ENCODE results near the gene GRAMD1A.
A peak's percentile ranks its signal among the peaks of the same experiment; 100 is the strongest.
"Not testable (repeated sequence)": the region's sequence is repeated elsewhere in the genome, so short reads cannot be mapped to it uniquely, and the experiment has no call there.

The GRAMD1A gene

DNA sequence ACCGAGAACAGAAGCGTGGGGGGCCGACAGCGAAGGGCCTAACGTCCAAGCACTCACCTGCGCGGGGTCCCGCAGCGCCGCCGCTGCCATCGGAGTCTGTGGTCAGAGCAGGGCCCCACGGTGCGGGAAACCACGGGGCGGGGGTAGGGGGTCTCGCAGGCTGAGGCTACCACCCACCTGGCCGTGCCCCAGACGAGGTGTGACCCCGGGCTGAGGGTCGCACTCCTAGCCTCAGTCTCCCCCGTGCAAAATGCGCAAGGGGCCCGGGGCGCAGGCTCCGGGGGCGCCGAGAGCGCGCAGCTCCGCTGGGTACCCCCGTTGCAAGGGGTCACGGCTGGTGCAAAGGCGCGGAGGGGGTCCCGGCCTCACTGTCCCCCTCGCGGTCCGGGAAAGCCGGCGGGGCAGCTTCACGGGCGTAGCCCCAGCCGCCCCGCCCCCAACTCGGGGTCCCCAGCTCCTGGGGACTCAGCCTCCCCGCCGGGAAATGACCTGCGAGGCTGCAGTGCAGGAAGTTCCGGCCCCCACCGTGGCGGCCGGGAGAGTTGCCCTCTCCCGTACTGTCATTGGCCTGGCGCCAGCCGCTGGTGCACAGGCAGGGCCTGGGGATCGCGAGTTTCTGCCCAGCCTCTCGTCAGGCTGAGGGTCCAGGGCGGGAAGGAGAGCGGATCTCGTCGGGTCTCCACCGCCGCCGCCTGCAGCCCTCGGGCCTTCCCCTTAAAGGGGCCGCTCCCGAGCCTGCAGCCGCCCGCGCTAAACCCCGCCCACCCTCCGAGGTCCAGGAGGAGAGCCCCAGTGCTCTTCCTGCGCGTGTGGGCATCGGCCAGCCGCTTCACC lies 36.3 kb upstream of the GRAMD1A start, which contains the start of gene ZNF792:
TSS of gene ZNF792 (minus strand) at position 657 of the 834 bp plus-strand sequence. CDS start at position 90, 567 bp downstream.
- H3K4me3 ChIP-seq (ENCODE audit: low read length in 2 of 2), result peak within 1 kb of the TSS; percentile 70 to 79
- H3K27me3 ChIP-seq (ENCODE audit: control insufficient read depth in 2 of 2, insufficient read depth in 2 of 2, low read length in 2 of 2), result no peaks in the 10 kb centered on the region
- H3K4me1 ChIP-seq (ENCODE audit: control insufficient read depth in 2 of 2, insufficient read depth in 2 of 2, low read length in 2 of 2), result peaks cover 6 to 9% of the 10 kb centered on the region in 2 donors
- H3K9ac ChIP-seq (ENCODE audit: low read depth in 1 of 2, low read length in 2 of 2), result peak within 1 kb of the TSS; percentile 70 to 81
- H3K27ac ChIP-seq (ENCODE audit: low read depth in 2 of 2, low read length in 2 of 2), result peak within 1 kb of the TSS; percentile 19 to 65
- H3K9me3 ChIP-seq (ENCODE audit: control insufficient read depth in 2 of 2, low read length in 2 of 2), result peaks cover 25 to 31% of the 10 kb centered on the region in 2 donors
- peaks cover 21 to 29% of the 10 kb centered on the region in 2 donors for H3K36me3 ChIP-seq (ENCODE audit: control insufficient read depth in 2 of 2, insufficient read depth in 2 of 2, low read length in 2 of 2)

DNA sequence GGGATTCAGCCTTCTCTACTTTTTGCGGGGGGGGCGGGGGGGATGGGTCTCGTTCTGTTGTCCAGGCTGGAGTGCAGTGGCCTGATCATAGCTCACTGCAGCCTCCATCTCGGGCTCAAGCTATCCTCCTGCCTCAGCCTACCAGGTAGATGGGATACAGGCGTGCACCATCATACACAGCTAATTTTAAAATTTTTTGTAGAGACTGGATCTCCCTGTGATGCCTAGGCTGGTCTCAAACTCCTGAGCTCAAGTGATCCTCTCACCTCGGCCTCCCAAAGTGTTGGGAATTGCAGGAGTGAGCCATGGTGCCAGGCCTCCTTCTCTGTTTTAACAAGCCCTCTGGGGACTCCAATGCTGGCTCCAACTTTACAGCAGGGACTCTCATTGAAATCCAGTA lies 35.5 kb upstream of the GRAMD1A start:
- Histone ChIP-seq H3K27me3 (ENCODE audit: control insufficient read depth in 2 of 2, insufficient read depth in 2 of 2, low read length in 2 of 2) (no peaks in the 10 kb centered on the region), H3K9ac (ENCODE audit: low read depth in 1 of 2, low read length in 2 of 2) (no peak overlapping the region), H3K27ac (ENCODE audit: low read depth in 2 of 2, low read length in 2 of 2) (no peak overlapping the region), H3K4me3 (ENCODE audit: low read length in 2 of 2) (peak overlapping the region; percentile 70 to 79), H3K36me3 (ENCODE audit: control insufficient read depth in 2 of 2, insufficient read depth in 2 of 2, low read length in 2 of 2) (peaks cover 13 to 21% of the 10 kb centered on the region in 2 donors), H3K9me3 (ENCODE audit: control insufficient read depth in 2 of 2, low read length in 2 of 2) (peaks cover 17 to 23% of the 10 kb centered on the region in 2 donors), H3K4me1 (ENCODE audit: control insufficient read depth in 2 of 2, insufficient read depth in 2 of 2, low read length in 2 of 2) (peaks cover 6 to 9% of the 10 kb centered on the region in 2 donors)

DNA sequence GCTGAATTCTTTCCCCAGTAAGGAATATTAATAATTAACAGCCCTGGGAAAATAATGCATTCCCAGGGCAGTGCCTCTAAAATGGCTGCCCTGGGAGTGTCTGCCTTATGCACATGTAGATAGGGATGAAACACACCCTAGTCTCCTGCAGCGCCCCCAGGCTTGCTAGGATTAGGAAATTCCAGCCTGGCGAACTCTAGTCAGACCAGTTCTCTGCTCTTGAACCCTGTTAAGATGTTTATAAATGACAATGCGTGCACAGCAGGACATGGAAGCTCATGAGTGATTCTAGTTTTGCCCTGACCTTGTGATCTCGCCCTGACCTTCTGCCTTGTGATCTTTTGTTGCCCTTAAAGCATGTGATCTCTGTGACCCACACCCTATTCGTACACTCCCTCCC lies 34.6 kb upstream of the GRAMD1A start:
- not testable (repeated sequence) for H3K4me3 ChIP-seq (ENCODE audit: low read length in 2 of 2); H3K27ac ChIP-seq (ENCODE audit: low read depth in 2 of 2, low read length in 2 of 2); H3K27me3 ChIP-seq (ENCODE audit: control insufficient read depth in 2 of 2, insufficient read depth in 2 of 2, low read length in 2 of 2); H3K4me1 ChIP-seq (ENCODE audit: control insufficient read depth in 2 of 2, insufficient read depth in 2 of 2, low read length in 2 of 2); H3K9ac ChIP-seq (ENCODE audit: low read depth in 1 of 2, low read length in 2 of 2)
- peaks cover 8 to 15% of the 10 kb centered on the region in 2 donors for H3K9me3 ChIP-seq (ENCODE audit: control insufficient read depth in 2 of 2, low read length in 2 of 2)
- peaks cover 4 to 12% of the 10 kb centered on the region in 2 donors for H3K36me3 ChIP-seq (ENCODE audit: control insufficient read depth in 2 of 2, insufficient read depth in 2 of 2, low read length in 2 of 2)

DNA sequence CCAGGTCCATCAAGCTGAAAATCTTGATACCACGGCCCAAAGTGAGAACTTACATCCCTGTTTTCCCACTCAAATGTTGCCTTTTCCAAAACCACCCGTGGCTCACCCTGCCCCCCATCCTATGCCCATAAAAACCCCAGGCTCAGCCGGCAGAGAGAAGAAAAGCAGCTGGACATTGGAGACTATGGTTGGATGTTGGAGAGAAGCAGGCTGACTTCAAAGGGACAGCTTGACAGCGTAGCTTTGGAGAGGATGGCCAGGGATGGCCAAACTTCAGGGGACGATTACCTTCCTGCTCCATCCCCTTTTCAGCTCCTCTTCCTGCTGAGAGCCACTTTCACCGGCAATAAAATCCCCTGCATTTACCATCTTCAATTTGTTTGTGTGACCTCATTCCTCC lies 32.6 kb upstream of the GRAMD1A start:
- Histone ChIP-seq H3K4me1 (ENCODE audit: control insufficient read depth in 2 of 2, insufficient read depth in 2 of 2, low read length in 2 of 2) (peaks cover 5 to 6% of the 10 kb centered on the region in 2 donors), H3K4me3 (ENCODE audit: low read length in 2 of 2) (no peak overlapping the region), H3K27me3 (ENCODE audit: control insufficient read depth in 2 of 2, insufficient read depth in 2 of 2, low read length in 2 of 2) (no peaks in the 10 kb centered on the region), H3K36me3 (ENCODE audit: control insufficient read depth in 2 of 2, insufficient read depth in 2 of 2, low read length in 2 of 2) (no peaks in the 10 kb centered on the region), H3K9me3 (ENCODE audit: control insufficient read depth in 2 of 2, low read length in 2 of 2) (no peaks in the 10 kb centered on the region), H3K9ac (ENCODE audit: low read depth in 1 of 2, low read length in 2 of 2) (no peak overlapping the region), H3K27ac (ENCODE audit: low read depth in 2 of 2, low read length in 2 of 2) (no peak overlapping the region)

DNA sequence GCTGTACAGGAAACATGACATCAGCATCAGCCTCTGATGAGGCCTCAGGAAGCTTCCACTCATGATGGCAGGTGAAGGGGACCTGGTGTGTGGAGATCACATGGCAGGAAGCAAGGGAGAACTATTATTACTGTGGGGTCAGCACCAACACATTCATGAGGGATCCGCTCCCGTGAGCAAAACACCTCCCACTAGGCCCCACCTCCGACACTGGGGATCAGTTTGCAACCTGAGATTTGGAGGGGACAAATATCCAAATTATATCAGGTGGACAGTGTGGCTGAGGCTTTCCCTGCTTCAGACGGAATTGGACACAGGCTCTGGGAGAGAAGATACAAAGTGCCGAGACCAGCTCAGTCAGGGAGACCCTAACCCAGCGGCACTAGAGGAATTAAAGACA lies 30.4 kb upstream of the GRAMD1A start:
- H3K9ac ChIP-seq (ENCODE audit: low read depth in 1 of 2, low read length in 2 of 2), result no peak overlapping the region
- H3K9me3 ChIP-seq (ENCODE audit: control insufficient read depth in 2 of 2, low read length in 2 of 2), result no peaks in the 10 kb centered on the region

DNA sequence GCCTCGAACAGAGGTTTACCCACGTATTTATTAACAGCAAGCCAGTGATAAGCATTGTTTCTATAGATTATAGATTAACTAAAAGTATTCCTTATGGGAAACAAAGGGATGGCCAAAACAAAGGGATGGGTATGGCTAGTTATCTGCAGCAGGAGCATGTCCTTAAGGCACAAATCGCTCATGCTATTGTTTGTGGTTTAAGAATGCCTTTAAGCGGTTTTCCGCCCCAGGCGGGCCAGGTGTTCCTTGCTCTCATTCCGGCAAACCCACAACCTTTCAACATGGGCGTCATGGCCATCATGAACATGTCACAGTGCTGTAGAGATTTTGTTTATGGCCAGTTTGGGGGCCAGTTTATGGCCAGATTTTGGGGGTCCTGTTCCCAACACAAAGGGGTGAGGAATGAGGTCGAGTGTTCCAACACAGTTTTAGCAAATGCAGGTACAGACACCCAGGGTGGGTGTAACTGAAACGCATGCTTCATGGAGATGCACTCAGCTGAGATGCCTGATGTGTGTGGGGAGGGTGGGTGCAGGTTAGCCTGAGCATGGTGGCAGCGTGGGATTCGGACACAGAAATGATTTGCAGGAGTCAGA lies 29.8 kb upstream of the GRAMD1A start:
- H3K36me3 ChIP-seq (ENCODE audit: control insufficient read depth in 2 of 2, insufficient read depth in 2 of 2, low read length in 2 of 2); H3K9ac ChIP-seq (ENCODE audit: low read depth in 1 of 2, low read length in 2 of 2); H3K27ac ChIP-seq (ENCODE audit: low read depth in 2 of 2, low read length in 2 of 2); H3K4me3 ChIP-seq (ENCODE audit: low read length in 2 of 2); H3K27me3 ChIP-seq (ENCODE audit: control insufficient read depth in 2 of 2, insufficient read depth in 2 of 2, low read length in 2 of 2); H3K9me3 ChIP-seq (ENCODE audit: control insufficient read depth in 2 of 2, low read length in 2 of 2): not testable (repeated sequence)
- peaks cover 0 to 12% of the 10 kb centered on the region in 2 donors for H3K4me1 ChIP-seq (ENCODE audit: control insufficient read depth in 2 of 2, insufficient read depth in 2 of 2, low read length in 2 of 2)

More for the DNA sequence above, 30.4 kb upstream of the GRAMD1A start:
- no peak overlapping the region for H3K27ac ChIP-seq (ENCODE audit: low read depth in 2 of 2, low read length in 2 of 2)
- H3K4me3 ChIP-seq (ENCODE audit: low read length in 2 of 2), result no peak overlapping the region
- H3K27me3 ChIP-seq (ENCODE audit: control insufficient read depth in 2 of 2, insufficient read depth in 2 of 2, low read length in 2 of 2), result no peaks in the 10 kb centered on the region
- H3K4me1 ChIP-seq (ENCODE audit: control insufficient read depth in 2 of 2, insufficient read depth in 2 of 2, low read length in 2 of 2), result peaks cover 0 to 8% of the 10 kb centered on the region in 2 donors
- H3K36me3 ChIP-seq (ENCODE audit: control insufficient read depth in 2 of 2, insufficient read depth in 2 of 2, low read length in 2 of 2), result no peaks in the 10 kb centered on the region

DNA sequence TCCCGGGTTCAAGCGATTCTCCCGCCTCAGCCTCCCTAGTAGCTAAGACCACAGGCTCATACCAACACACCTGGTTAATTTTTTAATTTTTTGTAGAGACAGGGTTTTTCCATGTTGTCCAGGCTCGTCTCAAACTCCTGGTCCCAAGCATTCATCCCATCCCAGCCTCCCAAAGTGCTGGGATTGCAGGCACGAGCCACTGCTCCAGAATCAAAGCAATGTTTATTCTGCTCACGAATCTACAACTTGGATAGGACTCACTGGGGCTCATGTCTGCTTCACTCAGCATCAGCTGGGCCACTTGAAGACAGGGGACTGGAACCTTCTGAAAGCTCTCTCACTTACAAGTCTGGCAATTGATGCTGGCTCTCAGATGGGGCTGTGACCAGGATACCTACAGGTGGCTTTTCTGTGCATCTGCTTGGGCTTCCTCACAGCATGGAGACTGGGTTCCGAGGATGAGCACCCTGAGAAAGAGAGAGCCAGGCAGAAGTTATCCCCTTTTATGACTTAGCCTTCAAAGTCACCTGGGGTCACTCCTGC lies 27.9 kb upstream of the GRAMD1A start:
- Histone ChIP-seq H3K36me3 (ENCODE audit: control insufficient read depth in 2 of 2, insufficient read depth in 2 of 2, low read length in 2 of 2) (no peaks in the 10 kb centered on the region), H3K27ac (ENCODE audit: low read depth in 2 of 2, low read length in 2 of 2) (no peak overlapping the region), H3K9ac (ENCODE audit: low read depth in 1 of 2, low read length in 2 of 2) (no peak overlapping the region), H3K4me3 (ENCODE audit: low read length in 2 of 2) (no peak overlapping the region), H3K9me3 (ENCODE audit: control insufficient read depth in 2 of 2, low read length in 2 of 2) (peaks cover 0 to 4% of the 10 kb centered on the region in 2 donors), H3K4me1 (ENCODE audit: control insufficient read depth in 2 of 2, insufficient read depth in 2 of 2, low read length in 2 of 2) (peaks cover 0 to 12% of the 10 kb centered on the region in 2 donors), H3K27me3 (ENCODE audit: control insufficient read depth in 2 of 2, insufficient read depth in 2 of 2, low read length in 2 of 2) (no peaks in the 10 kb centered on the region)

DNA sequence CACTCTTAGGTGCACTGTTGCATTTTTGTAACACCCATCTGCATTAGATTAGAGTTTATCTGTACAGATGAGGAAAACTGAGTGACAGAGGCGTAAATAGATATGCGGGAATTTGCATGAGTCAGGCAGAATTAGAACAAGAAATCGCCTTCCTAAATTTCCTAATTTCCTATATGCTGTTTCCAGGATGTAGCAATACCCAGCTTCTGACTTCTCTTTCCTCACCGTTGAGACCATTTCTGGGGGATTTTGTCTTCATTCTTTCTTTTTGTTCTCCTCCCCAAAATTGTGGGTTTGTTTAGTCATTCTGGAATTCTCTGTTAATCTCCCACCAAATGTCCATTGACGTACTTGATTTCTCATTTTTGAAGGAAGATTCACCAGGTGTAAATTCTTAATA lies 25.5 kb upstream of the GRAMD1A start:
- Histone ChIP-seq H3K4me3 (ENCODE audit: low read length in 2 of 2) (no peak overlapping the region), H3K27ac (ENCODE audit: low read depth in 2 of 2, low read length in 2 of 2) (no peak overlapping the region), H3K9ac (ENCODE audit: low read depth in 1 of 2, low read length in 2 of 2) (no peak overlapping the region), H3K9me3 (ENCODE audit: control insufficient read depth in 2 of 2, low read length in 2 of 2) (peaks cover 0 to 4% of the 10 kb centered on the region in 2 donors), H3K27me3 (ENCODE audit: control insufficient read depth in 2 of 2, insufficient read depth in 2 of 2, low read length in 2 of 2) (no peaks in the 10 kb centered on the region), H3K36me3 (ENCODE audit: control insufficient read depth in 2 of 2, insufficient read depth in 2 of 2, low read length in 2 of 2) (no peaks in the 10 kb centered on the region), H3K4me1 (ENCODE audit: control insufficient read depth in 2 of 2, insufficient read depth in 2 of 2, low read length in 2 of 2) (peaks cover 0 to 12% of the 10 kb centered on the region in 2 donors)

DNA sequence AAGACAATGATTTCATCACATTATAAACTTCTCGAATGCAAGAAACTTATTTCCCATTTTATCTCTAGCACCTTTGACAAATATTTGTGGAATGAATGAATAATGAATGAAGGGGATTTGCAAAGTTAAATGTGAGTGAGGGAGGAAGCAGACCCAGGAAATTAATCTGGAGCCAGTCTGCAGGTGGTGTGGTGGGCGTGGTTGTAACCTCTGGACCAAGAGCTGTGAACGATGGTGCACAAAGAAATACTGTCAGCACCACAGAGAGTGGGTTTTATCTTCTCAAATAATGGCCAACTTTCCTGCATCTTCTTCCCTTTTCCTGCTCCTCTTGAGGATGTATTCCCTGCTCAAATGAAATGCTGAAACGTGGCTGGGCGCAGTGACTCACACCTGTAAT lies 25.1 kb upstream of the GRAMD1A start:
- H3K9ac ChIP-seq (ENCODE audit: low read depth in 1 of 2, low read length in 2 of 2), result no peak overlapping the region
- no peaks in the 10 kb centered on the region for H3K27me3 ChIP-seq (ENCODE audit: control insufficient read depth in 2 of 2, insufficient read depth in 2 of 2, low read length in 2 of 2)
- no peak overlapping the region for H3K4me3 ChIP-seq (ENCODE audit: low read length in 2 of 2)
- H3K9me3 ChIP-seq (ENCODE audit: control insufficient read depth in 2 of 2, low read length in 2 of 2), result peaks cover 0 to 4% of the 10 kb centered on the region in 2 donors
- no peak overlapping the region for H3K27ac ChIP-seq (ENCODE audit: low read depth in 2 of 2, low read length in 2 of 2)
- no peaks in the 10 kb centered on the region for H3K36me3 ChIP-seq (ENCODE audit: control insufficient read depth in 2 of 2, insufficient read depth in 2 of 2, low read length in 2 of 2)
- H3K4me1 ChIP-seq (ENCODE audit: control insufficient read depth in 2 of 2, insufficient read depth in 2 of 2, low read length in 2 of 2), result peaks cover 0 to 12% of the 10 kb centered on the region in 2 donors

DNA sequence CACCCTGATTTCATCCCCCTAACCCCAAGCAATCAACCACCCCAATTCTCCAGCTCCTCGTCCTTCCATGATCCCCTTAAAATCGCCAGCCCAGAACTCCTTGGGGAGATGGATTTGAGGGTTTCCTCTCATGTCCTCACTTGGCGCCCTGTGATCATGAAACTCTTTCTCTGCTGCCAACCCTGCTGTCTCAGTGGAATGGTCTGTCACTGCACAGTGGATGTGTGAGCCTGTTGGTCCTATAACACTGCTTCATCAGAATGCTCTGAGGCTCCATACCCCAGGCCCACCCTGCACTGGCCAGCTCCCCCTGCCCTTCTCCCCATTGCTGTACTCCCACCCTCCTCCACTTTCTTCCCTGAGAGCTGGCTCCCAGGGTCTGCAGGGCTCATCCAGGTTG lies 23.5 kb upstream of the GRAMD1A start:
- Histone ChIP-seq H3K4me1 (ENCODE audit: control insufficient read depth in 2 of 2, insufficient read depth in 2 of 2, low read length in 2 of 2) (peaks cover 0 to 12% of the 10 kb centered on the region in 2 donors), H3K9ac (ENCODE audit: low read depth in 1 of 2, low read length in 2 of 2) (no peak overlapping the region), H3K27ac (ENCODE audit: low read depth in 2 of 2, low read length in 2 of 2) (no peak overlapping the region), H3K27me3 (ENCODE audit: control insufficient read depth in 2 of 2, insufficient read depth in 2 of 2, low read length in 2 of 2) (no peaks in the 10 kb centered on the region), H3K4me3 (ENCODE audit: low read length in 2 of 2) (no peak overlapping the region), H3K36me3 (ENCODE audit: control insufficient read depth in 2 of 2, insufficient read depth in 2 of 2, low read length in 2 of 2) (no peaks in the 10 kb centered on the region), H3K9me3 (ENCODE audit: control insufficient read depth in 2 of 2, low read length in 2 of 2) (peaks cover 0 to 4% of the 10 kb centered on the region in 2 donors)

All from mucosa of rectum (tissue), 2 donors.